Right renal cortex interstitium (tissue), 3 donors: ENCODE measurements around the gene PFKFB4. TPM values are rescaled to one million over a fixed set of nuclear protein-coding genes. Genes with fewer than 3 reads are reported as not detected.
A peak's percentile ranks its signal among the peaks of the same experiment; 100 is the strongest.
"Not testable (repeated sequence)": the region's sequence is repeated elsewhere in the genome, so short reads cannot be mapped to it uniquely, and the experiment has no call there.

Experiments
- DNase-seq, 3 donors: peaks; one replicate each; pipeline ENCODE4 v3.0.0-alpha.2; 2013; ENCODE audit warnings: low read depth in 3 of 3, low spot score in 2 of 3
- polyA plus RNA-seq, 3 donors: library from polyadenylated mRNA; unstranded; fragments of 120-200 nt; gene quantifications; one replicate each; pipeline ENCODE4 v1.2.1, GENCODE V29; 2013; ENCODE audit not compliant: insufficient read length in 3 of 3

PFKFB4 gene
- polyA plus RNA-seq, 3 donors = 3.9 to 4.4 (median 4.1) TPM

DNA sequence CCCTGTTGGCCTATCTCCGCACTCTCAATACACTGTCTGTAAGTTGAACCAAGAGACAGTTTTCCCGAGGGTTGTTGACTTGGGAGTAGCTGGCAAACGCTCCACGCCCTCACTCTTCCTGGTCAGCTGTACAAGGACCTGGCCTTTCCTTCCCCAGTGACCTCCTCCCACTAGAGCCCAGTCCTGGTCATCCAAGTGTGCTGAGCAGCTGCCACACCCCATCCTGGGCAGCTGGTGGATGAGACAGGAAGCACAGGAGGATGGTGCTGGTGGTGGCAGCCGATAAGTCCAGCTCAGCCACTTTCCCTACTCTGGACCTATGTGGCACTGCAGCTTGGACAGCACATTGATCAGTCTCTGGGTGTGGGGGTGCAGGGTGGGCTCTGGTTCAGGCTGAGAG, 19.8 kb downstream of the PFKFB4 start:
- DNase-seq = no peak

DNA sequence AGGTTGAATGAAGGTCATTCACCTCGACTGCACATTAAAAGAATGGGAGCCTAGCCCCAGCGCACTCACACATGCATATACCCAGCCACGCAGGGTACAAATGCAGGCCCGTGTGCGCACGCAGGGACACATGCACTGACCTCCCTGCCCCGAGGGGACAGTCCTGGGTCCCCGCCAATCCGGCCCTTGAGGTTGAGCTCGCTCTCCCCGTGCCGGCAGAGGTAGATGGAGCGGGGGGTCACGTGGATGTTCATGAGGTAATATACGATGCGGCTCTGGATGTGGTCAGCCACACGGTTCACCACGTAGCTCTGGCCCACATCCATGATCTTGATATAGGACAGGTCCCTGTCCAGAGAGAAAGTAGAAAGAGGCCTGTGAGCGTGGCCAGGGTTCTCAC, 20.5 kb downstream of the PFKFB4 start:
- no peak for DNase-seq

DNA sequence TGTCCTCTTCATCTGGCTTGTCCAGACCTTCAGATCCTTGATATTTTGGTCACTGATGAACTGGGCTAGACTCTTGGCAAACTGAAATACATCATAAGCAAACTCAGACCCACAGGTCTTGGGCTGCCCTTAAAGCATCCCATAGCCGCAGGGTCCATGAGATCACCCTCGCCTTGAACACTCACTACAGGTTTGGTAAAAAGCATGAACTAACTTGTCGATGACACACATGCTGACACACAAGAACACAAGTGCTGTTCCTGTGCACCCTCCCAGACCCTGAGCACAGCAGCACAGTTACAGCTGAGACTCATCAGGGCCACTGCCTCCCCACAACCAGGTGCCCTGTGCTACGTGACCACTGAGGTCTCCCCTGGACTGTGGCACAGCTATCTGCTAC, 21.0 kb downstream of the PFKFB4 start:
- no peak for DNase-seq

DNA sequence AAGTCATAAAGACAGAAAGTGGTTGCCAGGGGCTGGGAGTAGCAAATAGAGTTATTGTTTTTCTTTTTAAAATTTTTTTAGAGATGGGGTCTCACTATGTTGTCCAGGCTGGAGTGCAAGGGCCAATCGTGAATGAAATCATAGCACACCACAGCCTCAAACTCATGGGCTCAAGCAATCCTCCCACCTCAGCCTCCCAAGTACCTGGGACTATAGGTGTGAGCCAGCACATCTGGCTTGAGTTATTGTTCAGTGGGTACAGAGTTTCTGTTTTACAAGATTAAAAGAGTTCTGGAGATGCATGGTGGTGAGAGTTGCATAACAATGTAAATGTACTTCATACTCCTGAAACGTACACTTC, 23.6 kb downstream of the PFKFB4 start:
- no peak for DNase-seq

DNA sequence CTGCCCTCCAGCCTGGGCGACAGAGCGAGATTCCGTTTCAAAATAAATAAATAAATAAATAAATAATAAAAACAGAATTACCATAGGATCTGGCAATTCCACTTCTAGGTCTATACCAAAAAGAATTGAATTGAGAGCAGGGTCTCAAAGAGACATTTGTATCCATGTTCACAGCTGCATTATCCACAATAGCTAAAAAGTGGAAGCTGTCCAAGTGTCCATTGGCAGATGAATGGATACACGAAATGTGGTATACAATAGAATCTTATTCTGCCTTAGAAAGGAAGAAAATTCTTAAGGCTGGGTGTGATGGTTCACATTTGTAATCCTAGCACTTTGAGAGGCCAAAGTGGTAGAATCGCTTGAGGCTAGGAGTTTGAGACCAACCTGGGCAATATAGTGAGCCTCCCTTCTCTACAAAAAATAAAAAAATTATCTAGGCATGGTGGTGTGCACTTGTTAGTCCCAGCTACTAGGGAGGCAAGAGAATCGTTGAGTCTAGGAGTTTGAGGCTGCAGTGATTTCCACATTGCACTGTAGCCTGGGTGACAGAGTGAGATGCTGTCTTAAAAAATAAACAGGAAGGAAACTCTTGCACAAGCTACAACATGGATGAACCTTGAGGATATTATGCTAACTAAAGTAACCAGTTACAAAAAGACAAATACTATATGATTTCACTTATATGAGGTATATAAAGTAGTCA, 24.2 kb downstream of the PFKFB4 start:
- no peak for DNase-seq

DNA sequence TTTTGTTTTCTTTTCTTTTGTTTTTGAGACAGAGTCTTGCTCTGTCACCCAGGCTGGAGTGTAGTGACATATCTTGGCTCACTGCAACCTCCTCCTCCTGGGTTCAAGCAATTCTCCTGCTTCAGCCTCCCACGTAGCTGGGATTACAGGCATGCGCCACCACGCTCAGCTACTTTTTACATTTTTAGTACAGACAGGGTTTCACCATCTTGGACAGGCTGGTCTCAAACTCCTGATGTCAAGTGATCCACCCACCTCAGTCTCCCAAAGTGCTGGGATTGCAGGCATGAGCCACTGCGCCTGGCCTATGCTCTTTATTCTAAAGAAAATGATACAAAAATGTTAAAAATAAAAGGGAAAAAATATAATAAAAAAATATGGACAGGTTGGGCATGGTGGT, 25.9 kb downstream of the PFKFB4 start:
- not testable (repeated sequence) for DNase-seq

DNA sequence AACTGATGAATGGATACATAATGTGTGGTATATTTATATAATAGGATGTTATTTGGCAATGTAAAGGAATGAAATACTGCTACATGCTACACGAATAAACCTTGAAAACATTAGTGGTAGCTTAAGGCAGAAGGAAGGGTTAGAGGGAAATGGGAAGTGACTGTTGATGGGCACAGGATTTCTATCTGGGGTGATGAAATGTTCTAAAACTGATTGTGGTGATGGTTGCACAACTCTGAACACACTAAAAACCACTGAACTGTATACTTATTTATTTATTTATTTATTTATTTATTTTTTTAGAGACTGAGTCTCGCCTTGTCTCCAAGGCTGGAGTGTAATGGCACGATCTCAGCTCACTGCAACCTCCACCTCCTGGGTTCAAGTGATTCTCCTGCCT, 27.8 kb downstream of the PFKFB4 start:
- no peak for DNase-seq

DNA sequence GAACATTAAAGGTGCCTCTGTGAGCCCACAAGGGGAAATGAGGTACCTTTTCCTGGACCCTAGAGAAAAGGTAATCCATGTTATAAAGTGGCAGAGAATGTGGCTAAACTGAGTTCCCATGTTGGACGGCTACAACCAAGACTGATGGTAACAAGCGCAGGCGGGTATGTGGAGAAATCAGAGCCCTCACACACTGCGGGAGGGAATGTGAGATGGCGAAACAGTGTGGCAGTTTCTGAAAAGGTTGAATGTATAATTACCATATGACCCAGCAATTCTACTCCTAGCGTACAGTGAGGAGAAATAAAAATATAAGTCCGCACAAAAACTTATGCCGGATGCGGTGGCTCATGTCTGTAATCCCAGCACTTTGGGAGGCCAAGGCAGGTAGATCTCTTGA, 28.6 kb downstream of the PFKFB4 start:
- no peak for DNase-seq

DNA sequence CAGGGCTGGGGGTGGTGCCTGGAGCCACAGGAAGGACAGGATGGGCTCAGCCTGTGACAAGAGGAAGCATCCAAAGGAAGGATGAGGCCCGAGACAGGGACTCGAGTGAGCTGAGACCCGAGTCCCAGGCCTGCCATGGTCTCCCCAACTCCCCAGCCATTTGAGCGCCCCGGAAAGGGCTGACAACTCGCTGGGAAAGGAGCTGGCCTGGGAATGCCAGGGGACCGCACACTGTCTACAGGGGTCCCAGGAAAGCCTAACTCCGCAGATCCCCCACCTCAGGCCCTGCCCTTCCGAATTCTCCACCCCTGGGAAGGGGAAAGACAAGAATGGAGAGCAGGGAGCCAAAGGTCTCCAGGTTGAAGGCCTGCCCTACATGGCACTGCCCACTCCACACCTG, 31.6 kb downstream of the PFKFB4 start:
- DNase-seq = no peak

DNA sequence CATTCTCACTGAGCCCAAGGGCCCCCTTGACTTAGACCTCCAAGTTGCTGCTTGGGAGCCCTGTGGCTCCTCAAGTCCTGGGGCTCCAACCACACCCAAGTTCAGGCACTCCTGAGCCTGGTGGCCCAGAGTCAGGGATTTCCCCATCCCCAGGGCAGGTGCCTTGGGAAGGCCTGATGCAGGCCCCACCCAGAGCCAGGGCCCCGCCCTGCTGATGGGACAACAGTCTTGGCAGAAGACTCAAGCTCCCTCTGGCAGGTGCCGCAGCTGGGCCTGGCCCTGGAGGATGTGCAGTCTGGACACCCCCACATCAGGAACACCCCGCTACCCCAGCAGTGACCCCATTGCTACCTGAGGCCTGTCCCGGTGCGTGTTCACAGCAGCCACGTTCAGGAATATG, 35.0 kb downstream of the PFKFB4 start:
- no peak for DNase-seq

DNA sequence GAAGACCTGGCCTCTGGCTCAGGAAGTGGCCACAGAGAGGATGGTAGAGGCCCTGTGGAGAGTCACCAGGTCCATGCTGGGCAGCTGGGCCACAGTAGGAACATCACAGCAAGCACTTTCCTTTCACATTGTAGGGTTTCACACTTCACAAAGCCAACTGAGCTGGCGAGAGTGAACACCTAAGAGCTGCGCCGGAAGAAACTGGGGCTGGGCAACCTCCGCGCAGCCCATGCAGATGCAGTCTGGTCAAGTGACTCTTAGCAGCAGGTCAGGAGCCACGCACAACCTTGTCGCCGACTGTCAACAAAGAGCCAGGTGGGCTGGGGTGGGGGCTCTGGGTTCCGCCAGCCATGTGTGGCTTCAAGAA, 37.3 kb downstream of the PFKFB4 start:
- DNase-seq = no peak

DNA sequence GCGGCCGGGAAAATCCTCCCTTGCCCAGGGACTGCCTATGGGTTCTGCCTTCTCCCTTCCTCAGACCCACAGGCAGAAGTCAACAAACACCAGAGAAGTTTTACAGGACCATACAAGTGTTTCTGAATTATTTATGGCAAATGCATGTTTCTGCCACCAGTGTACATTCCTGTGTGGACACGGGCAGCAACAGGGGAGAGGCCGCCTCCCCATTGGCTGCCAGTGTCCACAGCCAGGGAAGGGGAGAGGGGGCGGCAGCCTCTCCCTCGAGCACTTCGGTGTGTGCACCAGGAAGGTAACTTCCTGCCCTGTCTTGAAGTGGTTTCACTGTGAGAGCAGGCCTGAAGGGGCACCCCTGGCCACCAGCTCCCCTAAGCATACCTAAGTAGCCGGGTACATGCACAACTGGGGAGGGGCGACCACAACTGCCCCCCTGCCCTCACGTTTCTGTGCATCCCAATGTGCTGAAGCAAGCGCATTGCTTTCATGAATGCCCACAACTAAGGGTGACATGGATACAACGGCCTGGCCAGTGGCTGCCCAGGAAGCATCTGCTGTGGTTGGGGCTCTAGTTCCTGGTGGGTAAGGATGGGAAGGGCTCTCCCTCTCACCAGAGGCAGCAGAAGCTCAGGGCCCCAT, 37.8 kb downstream of the PFKFB4 start:
- no peak for DNase-seq

DNA sequence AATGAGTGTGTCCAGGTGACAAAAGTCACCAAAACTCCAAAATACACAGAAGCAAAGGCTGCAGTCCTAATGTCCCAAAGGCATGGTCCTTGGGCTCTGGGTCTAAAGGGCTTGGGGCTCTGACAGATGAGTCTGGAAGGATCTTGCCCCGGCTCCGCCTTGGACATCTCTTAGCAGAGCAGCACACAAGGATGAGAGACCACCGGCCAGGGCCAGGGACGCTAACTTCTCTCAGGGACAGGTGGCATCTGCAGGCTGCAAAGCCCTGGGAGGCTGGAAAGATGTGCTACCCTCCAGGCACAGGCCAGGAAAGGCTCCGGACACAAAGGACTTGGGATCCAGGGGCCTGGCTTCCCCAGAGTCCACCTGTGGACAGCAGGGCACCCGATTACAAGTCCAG, 38.5 kb downstream of the PFKFB4 start:
- DNase-seq = no peak

DNA sequence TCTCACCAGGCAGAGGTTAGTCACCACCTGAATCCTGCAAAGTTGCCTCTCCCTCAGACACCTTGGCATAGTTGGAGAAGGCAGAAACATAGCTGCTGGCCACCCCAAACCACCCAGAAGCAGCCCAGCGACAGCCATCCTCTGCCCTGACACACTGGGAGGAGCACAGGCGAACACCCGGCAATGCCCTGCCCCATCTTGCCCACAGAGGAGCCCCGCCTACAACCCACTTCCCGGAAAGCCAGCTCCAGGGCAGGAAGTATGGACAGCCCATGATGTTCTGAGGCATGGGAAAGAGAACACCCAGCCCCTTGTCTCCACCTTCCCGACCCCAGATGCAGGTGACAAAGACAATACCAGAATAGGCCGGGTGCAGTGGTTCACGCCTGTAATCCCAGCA, 40.0 kb downstream of the PFKFB4 start:
- DNase-seq = no peak

DNA sequence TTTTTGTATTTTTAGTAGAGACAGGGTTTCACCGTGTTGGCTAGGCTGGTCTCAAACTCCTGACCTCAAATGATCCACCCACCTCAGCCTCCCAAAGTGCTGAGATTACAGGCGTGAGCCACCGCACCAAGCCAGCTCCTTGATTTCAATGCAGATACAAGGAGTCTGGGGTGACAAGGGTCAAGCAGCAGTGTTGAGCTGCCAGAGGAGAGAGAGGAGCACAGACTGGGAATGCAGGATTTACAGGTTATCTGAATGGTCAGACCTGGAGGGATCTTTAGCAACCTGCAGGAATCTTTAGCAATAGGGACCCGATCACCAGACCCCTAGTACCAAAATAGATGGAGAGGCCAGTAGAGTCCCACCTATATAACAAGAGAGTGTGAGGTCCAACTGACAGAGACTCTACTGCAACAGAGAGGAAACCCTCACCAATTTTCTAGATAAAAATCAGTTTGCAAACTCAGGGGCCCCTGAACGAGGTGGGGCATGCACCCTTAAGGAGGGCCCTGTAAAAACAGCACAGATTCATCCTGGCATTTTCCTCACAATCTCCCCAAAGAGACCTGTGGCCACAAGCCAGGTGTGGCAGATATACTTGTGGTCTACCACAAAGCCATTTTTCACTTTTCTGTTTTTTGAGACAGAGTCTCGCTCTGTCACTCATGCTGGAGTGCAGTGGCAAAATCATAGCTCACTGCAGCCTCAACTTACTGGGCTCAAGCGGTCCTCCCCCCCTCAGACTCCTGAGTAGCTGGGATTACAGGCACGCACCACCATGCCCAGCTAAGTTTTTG, 42.0 kb downstream of the PFKFB4 start:
- no peak for DNase-seq

DNA sequence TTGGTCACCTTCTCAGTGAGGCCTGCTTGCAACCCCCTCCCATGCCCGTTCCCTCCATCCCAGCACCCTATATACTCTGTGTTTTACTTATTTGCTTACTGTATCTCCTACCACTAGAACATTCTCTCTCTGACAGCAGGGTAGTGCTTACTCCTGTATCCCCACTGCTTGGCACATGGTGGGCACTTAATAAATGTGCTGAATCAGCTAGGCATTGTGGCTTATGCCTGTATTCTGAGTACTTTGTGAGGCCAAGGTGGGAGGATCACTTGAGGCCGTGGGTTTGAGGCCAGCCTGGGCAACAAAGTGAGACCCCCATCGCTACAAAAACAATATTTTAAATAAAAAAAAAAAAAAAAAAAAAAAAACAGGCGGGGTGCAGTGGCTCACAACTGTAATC, 45.1 kb downstream of the PFKFB4 start:
- DNase-seq = no peak

DNA sequence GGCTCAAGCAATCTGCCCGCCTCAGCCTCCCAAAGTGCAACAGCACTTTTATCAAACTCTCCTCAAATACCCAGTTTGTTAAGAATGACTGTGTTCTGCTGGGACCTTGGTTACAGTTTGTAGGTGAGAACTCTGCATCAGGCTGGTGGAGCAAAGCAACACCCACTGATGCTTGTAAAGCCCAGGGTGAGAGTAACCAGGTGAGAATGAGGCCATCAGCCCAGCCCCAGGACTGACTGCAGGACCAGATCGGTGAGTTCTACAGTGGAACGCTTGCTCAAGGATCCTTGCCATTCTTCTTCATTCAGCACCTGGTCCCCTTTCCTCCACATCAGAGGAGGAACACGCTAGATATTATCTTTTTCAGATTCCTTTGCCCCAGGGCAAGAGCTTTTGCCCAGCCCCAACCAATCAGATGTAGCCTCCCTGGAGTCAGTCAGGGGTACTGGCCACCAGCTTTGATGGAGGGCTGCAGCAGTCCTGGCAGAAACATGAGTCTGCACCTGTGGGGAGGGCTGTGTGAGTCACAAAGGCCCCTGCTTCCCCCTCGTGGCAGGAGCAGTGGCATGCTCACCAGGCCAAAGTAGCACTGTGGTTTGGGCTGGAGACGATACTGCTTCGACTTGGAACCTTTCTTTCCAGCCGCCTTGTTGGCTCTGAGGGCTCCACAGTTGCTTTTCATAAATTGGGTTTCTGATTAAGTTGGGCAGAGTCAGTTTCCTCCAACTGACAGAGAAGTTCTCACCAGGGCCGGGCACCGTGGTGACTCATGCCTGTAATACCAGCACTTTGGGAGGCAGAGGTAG, 49.1 kb downstream of the PFKFB4 start:
- no peak for DNase-seq

DNA sequence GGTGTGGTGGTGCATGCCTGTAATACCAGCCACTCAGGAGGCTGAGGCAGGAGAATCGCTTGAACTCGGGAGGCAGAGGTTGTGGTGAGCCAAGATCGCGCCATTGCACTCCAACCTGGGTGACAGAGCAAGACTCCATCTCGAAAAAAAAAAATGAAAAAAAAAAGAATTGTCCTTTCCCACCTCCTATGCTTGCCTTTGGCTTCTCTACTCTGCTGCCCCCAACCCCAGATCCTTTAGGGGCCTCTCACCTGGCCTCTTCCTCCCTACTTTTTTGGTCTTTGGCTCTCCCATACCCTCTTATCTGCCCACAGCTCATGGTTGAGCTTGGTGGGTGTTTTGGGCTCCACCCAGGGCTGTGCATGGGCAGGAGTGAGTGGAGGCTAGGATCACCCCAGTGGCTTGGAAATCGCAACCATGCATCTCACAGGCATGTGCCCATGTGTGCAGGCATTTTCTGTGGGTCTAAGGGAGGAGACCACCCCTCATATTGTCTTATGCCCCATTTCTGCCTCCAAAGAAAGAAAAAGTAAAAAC, 50.6 kb downstream of the PFKFB4 start:
- DNase-seq = no peak

DNA sequence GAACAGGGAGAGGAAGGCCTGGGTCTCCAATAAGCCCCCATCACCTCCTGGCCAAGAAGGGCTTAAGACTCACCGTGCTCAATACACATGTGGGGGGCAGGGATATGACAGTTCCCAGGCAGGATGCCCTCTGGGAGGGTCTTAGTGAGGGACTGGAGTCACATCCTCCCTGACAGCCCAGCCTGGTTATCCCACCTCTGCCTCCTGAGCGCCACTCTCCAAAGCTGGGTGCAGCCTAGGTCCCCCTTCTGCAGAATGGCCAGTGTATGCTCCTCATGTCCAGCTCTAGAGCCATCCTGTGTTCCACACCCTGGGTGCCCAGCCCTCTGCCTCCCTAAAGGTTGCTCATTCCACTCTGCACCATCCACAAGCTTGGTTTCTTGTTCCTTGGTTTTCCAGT, 51.5 kb downstream of the PFKFB4 start:
- no peak for DNase-seq

DNA sequence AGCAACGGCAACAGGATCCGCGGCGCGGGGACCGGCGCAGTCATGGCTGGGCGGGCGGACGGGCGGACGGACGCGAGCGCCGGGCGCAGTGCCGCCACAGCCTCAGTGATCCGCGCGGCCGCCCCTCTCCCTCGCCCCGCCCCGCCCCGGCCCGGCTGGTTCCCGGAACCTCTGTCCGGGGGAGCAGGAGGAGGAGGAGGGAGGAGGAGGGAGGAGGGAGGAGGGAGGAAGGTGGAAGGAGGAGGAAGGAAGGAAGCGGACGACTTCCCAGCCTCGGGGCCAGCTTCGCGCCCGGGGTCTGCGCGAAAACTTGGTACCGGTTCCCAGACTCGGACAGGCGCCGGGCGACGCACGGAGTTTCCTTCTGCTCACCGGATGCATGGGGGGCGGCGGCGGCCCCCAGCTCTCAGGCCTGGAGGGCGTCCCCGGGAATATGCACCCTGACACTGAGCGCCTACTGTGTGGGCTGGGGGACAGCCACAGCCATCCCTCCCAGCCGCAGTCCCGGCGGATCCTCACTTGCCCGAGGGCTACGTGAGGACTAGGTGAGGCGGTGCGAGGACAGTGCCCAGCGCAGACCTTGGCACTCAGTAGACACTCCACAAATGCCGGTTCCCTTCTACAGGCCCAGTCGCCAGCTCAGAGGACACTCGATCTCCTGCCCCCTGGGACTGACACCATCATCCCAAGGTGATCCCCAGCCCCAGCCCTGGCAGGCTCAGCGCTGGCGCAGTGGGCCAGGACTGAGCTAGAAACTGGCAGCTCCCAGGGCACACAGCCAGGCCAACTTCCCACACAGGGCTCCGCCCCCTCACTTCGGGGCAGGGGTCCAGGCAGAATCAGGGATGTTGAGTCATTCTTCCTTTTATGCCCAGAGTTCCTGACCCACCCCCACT, 52.3 kb downstream of the PFKFB4 start, which contains the start of gene SHISA5:
SHISA5 (minus strand) TSS at position 124 of the 896 bp plus-strand sequence; CDS start at position 44, 80 bp downstream.
- DNase-seq = peak in 1 of 3 donors; percentile 47
